ENCODE data around the gene HPS1. TPM values are rescaled to one million over a fixed set of nuclear protein-coding genes. Genes with fewer than 3 reads are reported as not detected.

Gene HPS1
- total RNA-seq, 4 donors from 2014 or later: 26.3 to 40.6 (median 27.9) TPM

DNA sequence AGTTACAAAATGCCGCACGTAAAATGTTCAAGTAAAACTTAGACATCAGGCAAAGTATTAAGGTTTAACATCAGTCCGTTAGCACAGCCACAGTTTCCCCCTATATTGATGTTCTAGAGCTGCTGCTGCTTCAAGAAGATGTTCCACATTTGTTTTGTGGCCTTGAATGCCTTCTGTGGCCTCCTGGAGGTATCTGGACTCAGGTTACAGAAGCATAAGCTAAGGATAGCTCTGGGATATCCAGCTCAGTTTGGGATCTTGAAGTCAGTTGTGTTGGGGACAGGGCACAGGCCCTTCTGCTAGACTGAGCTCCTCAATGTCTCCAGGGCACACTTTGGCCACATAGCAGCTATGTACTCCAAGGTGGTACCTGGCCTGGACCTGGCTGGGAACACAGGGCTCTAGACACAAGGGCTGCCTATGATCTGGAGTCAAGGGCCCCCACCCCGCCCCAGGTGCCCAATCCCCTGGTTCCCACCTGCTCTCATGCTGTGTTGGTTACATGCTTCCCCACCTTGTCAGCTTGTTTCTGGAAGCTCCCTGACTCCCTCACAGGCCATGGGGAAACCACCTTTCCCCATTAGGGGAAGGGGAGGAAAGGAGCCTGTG is 36.5 kb downstream of the HPS1 start:
- Histone ChIP-seq H3K4me1 (peaks cover 11 to 34% (median 12%) of the 10 kb centered on the region in 3 donors), H3K9me3 (no peaks in the 10 kb centered on the region), H3K27me3 (no peaks in the 10 kb centered on the region), H3K36me3 (no peaks in the 10 kb centered on the region), H3K4me3 (no peak overlapping the region), H3K27ac (no peak overlapping the region)
- intact Hi-C loops (cut with DNase I): no loop called here
- TF ChIP-seq, protein P1, sequence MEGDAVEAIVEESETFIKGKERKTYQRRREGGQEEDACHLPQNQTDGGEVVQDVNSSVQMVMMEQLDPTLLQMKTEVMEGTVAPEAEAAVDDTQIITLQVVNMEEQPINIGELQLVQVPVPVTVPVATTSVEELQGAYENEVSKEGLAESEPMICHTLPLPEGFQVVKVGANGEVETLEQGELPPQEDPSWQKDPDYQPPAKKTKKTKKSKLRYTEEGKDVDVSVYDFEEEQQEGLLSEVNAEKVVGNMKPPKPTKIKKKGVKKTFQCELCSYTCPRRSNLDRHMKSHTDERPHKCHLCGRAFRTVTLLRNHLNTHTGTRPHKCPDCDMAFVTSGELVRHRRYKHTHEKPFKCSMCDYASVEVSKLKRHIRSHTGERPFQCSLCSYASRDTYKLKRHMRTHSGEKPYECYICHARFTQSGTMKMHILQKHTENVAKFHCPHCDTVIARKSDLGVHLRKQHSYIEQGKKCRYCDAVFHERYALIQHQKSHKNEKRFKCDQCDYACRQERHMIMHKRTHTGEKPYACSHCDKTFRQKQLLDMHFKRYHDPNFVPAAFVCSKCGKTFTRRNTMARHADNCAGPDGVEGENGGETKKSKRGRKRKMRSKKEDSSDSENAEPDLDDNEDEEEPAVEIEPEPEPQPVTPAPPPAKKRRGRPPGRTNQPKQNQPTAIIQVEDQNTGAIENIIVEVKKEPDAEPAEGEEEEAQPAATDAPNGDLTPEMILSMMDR (IDR thresholded peaks at IDR 0.05): no peak
- no peak for TF ChIP-seq POLR2A (IDR thresholded peaks at IDR 0.05)
- DNase-seq: no peak
- 89 to 99% methylated on average over 3 of the region's 4 CpGs for WGBS, 2 donors

DNA sequence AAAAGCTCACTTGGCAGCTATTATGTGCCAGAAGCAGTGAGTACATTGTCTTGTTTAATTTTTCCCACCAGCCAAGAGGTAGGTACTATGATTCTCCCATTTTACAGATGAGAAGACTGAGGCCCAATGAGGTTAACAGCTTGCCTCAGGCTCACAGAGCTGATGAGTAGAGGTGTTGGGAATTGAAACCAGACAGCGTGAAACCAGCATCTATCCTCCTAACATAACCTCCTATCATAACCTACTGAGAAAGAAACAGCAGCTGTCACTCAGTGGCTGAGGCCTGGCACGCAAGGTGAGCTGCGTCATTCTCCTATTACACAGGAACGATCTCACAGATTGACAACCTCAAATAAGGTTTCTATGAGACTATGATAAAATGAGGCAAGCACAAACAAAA is 37.9 kb downstream of the HPS1 start:
- no peak overlapping the region for H3K4me3 ChIP-seq
- DNase-seq: no peak
- no peaks in the 10 kb centered on the region for H3K9me3 ChIP-seq
- WGBS, 2 donors: 90% methylated on average over 4 of the region's 4 CpGs
- intact Hi-C loops (cut with DNase I): no loop called here
- H3K4me1 ChIP-seq: peaks cover 0 to 29% (median 10%) of the 10 kb centered on the region in 3 donors
- no peaks in the 10 kb centered on the region for H3K36me3 ChIP-seq
- H3K27me3 ChIP-seq: no peaks in the 10 kb centered on the region
- H3K27ac ChIP-seq: no peak overlapping the region
- no peak for TF ChIP-seq POLR2A (IDR thresholded peaks at IDR 0.05)
- TF ChIP-seq, protein P1 (IDR thresholded peaks at IDR 0.05): no peak

DNA sequence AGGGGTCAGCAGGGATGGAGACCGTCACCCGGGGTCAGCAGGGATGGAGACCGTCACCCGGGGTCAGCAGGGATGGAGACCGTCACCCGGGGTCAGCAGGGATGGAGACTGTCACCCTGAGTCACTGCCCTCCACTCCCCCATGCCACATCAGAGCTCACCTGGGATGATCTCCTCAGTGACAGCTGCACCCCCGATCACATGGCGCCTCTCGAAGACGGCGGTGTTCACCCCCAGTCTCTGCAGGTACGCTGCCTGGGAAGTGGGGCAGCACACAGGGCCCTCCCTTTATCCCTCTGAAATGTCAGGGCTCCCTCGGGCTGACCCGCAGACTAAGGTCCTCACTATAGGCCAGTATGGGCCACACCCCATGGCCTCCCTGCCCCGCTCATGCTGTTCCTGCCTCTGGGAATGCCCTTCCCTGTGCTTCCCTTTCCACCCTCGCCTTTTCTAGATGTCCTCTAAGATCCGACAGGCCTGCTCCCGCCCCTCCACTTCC is 38.9 kb downstream of the HPS1 start:
- TF ChIP-seq, protein P1 (IDR thresholded peaks at IDR 0.05): no peak
- no peak for TF ChIP-seq POLR2A (IDR thresholded peaks at IDR 0.05)
- WGBS, 2 donors: 93 to 96% methylated on average over 14 to 15 of the region's 18 CpGs
- H3K36me3 ChIP-seq: peaks cover 0 to 5% (median 0%) of the 10 kb centered on the region in 3 donors
- no peak overlapping the region for H3K4me3 ChIP-seq
- no peaks in the 10 kb centered on the region for H3K9me3 ChIP-seq
- no peak overlapping the region for H3K27ac ChIP-seq
- intact Hi-C loops (cut with DNase I): no loop called here
- peaks cover 0 to 26% (median 10%) of the 10 kb centered on the region in 3 donors for H3K4me1 ChIP-seq
- H3K27me3 ChIP-seq: no peaks in the 10 kb centered on the region
- DNase-seq: no peak

DNA sequence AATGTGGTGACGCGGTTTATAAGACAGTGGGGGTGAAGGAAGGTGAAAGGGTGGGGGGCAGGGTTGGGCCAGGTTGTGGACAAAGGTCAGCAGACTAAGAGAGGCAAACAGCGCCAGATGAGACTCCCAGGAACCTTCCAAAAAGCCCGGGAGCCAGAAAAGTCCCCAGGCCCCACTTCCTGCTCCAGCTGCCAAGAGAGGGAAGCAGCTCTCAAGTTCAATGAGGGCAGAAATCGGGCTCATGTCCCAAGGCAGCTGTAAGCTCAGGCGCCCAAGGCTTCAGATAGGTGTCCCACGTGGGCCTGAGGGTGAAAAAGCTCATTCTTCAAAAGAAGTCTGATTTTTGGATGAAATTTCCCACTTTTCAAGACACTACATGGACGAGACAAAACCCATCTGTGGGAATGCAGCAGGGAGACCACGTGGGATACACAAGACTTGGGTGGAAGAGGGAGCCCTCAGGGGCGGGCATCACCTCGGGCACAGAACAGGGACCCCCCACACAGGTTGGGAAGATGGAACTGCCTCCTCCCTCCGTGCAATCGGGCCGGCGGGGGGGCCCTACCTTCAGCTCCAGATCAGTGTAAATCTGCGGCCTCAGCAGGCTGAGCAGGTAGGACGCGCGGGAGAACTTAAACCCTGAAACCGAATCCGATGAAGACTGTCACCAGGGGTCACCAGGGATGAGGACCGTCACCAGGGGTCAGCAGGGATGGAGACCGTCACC is 39.6 kb downstream of the HPS1 start:
- Histone ChIP-seq H3K27me3 (no peaks in the 10 kb centered on the region), H3K4me3 (no peak overlapping the region), H3K4me1 (peaks cover 0 to 25% (median 10%) of the 10 kb centered on the region in 3 donors), H3K36me3 (peaks cover 0 to 9% (median 0%) of the 10 kb centered on the region in 3 donors), H3K27ac (no peak overlapping the region), H3K9me3 (no peaks in the 10 kb centered on the region)
- 60 to 72% methylated on average over 6 to 12 of the region's 23 CpGs for WGBS, 2 donors
- intact Hi-C loops (cut with DNase I): no loop called here
- DNase-seq: no peak
- TF ChIP-seq POLR2A (IDR thresholded peaks at IDR 0.05): no peak
- TF ChIP-seq, protein P1 (IDR thresholded peaks at IDR 0.05): no peak

DNA sequence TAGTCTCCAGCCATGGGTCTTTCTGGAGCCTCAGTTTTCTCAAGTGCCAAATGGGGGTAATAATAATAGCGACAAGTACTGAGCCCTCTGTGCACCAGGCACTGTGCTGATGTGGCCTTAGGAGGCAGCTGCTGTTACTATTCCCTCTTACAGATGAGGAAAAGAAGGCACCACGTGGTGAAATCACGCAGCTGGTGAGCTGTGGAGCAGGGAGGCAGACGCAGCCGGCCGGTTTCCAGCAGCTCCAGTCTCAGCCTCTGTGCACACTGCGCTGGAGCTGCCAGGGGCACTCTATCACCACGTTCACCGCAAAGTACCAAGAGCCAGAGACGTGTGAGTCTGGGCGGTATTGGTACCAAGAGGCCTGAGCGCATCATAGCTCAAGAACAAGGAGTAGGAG is 41.3 kb downstream of the HPS1 start:
- no peaks in the 10 kb centered on the region for H3K27me3 ChIP-seq
- WGBS, 2 donors: 91 to 98% methylated on average over 11 of the region's 12 CpGs
- peaks cover 0 to 9% (median 0%) of the 10 kb centered on the region in 3 donors for H3K36me3 ChIP-seq
- intact Hi-C loops (cut with DNase I): no loop called here
- peaks cover 0 to 11% (median 7%) of the 10 kb centered on the region in 3 donors for H3K4me1 ChIP-seq
- TF ChIP-seq, protein P1 (IDR thresholded peaks at IDR 0.05): no peak
- no peak for TF ChIP-seq POLR2A (IDR thresholded peaks at IDR 0.05)
- H3K9me3 ChIP-seq: no peaks in the 10 kb centered on the region
- no peak overlapping the region for H3K4me3 ChIP-seq
- peak overlapping the region in 1 of 4 donors; percentile 47 for H3K27ac ChIP-seq
- no peak for DNase-seq

Data from esophagus squamous epithelium (tissue), 5 donors.